ENCODE measurements around the gene CTNND1. TPM values are rescaled to one million over a fixed set of nuclear protein-coding genes. Genes with fewer than 3 reads are reported as not detected.
A peak's percentile ranks its signal among the peaks of the same experiment; 100 is the strongest.

The CTNND1 gene
- total and polyA plus RNA-seq, 9 of the 15 experiments (the other 6 are each of a cell fraction or from before 2014, with no cell fraction given): 11.1 to 74.0 (median 43.3) TPM

DNA sequence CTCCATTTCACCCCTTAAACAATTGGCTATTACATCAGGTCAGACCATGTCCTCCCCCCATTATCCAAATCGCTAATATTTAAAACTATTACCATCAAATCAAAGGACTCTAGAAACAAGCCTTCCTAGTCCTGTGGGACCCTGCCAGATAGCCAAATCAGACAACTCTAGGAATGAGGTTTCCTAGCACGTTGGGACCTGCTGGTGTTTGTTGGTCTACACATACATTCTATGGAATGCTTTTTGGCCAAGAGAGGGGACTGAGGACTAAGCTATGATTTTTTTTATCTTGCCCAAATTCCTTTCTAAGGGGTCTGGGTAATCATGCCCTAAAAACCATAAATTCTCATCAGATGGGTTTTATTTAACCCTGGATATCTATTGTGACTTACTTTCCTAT lies 34.4 kb upstream of the CTNND1 start:
- in situ Hi-C loops (cut with MboI) (no loop called here), intact Hi-C loops (cut with micrococcal nuclease) (no loop called here)
- Histone ChIP-seq H2AFZ (ENCODE audit: low read depth, low read length) (no peak overlapping the region), H3K4me2 (ENCODE audit: insufficient read depth, low read length) (no peak overlapping the region), H3K4me3 (no peak overlapping the region), H3K4me1 (replicated peaks in 1 of 2; ENCODE audit: control insufficient read depth in 2 of 2, insufficient read depth in 2 of 2, low read length in 2 of 2) (no peaks in the 10 kb centered on the region; a peak in 1 of 5 replicates), H3K9ac (ENCODE audit: insufficient read depth in 1 of 2, low read depth in 2 of 2, low read length in 2 of 2) (no peak overlapping the region), H3K9me1 (ENCODE audit: control insufficient read depth, insufficient read depth, low read length) (no peaks in the 10 kb centered on the region), H4K20me1 (replicated peaks; ENCODE audit: control insufficient read depth, insufficient read depth, low read length) (no peaks in the 10 kb centered on the region), H3K27ac (ENCODE audit: extremely low read depth, low read depth, low read length) (no peak overlapping the region), H3K79me2 (ENCODE audit: control insufficient read depth, insufficient read depth, low read length) (peaks cover 91% of the 10 kb centered on the region), H3K9me3 (replicated peaks; ENCODE audit: control insufficient read depth, insufficient read depth, low read depth, low read length) (no peaks in the 10 kb centered on the region), H3K27me3 (ENCODE audit: control insufficient read depth in 2 of 2, insufficient read depth in 2 of 2, low read length in 2 of 2) (no peaks in the 10 kb centered on the region), H3K36me3 (ENCODE audit: control insufficient read depth, insufficient read depth, low read length) (peaks cover 53% of the 10 kb centered on the region; the same call in 2 of the 3 replicates)
- FAIRE-seq (no peak), DNase-seq (ENCODE audit: extremely low read depth in 1 of 4, low spot score in 3 of 4) (no peak), ATAC-seq (0 out of 3 replicates have a peak, but pooled peaks have one; percentile 12)
- WGBS (ENCODE audit: insufficient coverage, low coverage, missing lambda C conversion rate): 54% methylated on average over 2 of the region's 2 CpGs
- POLR2A ChIA-PET: interaction anchor here (0.9 to 8.4 kb wide), 5 partner anchors 8 to 60 kb away, joined by 3 to 53 read pairs (median 3); partner anchors contain the start of genes MED19, SELENOH and TMX2
- TF ChIP-seq ZNF41 (CRISPR knock-in tag; conservative IDR thresholded peaks at IDR 0.05): no peak
- no peak for TF ChIP-seq NFIX (CRISPR knock-in tag; IDR thresholded peaks at IDR 0.05; ENCODE audit: low read depth)
- TF ChIP-seq MCM5 (IDR thresholded peaks at IDR 0.05; ENCODE audit: low read depth): no peak
- BruUV-seq (replicated peaks): no TSS peak
- CTCF ChIA-PET (ENCODE audit: low intra/inter-chr PET ratio): no interaction called here

DNA sequence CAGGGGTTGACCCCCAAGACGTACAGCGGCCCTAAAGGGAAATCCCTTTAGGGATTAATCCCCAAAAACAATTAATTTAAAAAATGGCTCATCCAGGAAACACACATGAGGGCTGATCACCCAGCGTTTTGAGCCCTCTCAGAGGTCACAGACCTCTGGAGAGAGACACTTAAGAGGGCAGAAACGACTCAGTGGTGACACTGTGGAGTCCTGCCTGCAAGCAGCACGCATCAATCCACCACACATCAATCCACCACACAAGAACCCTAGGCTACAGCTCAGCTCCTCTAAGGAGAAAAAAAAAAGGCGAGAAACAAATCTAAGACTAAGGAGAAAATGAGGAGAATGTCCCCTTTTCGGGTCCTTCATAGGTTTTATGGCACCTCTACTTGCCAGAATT lies 32.8 kb upstream of the CTNND1 start:
- 62% methylated on average over 7 of the region's 7 CpGs for WGBS (ENCODE audit: insufficient coverage, low coverage, missing lambda C conversion rate)
- H3K36me3 ChIP-seq (ENCODE audit: control insufficient read depth, insufficient read depth, low read length): peaks cover 60% of the 10 kb centered on the region; the same call in 2 of the 3 replicates
- no peak overlapping the region for H2AFZ ChIP-seq (ENCODE audit: low read depth, low read length)
- peaks cover 93% of the 10 kb centered on the region for H3K79me2 ChIP-seq (ENCODE audit: control insufficient read depth, insufficient read depth, low read length)
- no peaks in the 10 kb centered on the region for H3K27me3 ChIP-seq (ENCODE audit: control insufficient read depth in 2 of 2, insufficient read depth in 2 of 2, low read length in 2 of 2)
- peak; percentile 33; the same call in 2 of the 3 replicates for ATAC-seq
- H3K9me1 ChIP-seq (ENCODE audit: control insufficient read depth, insufficient read depth, low read length): no peaks in the 10 kb centered on the region
- POLR2A ChIA-PET: interaction anchor here (0.7 to 8.4 kb wide), 4 partner anchors 8 to 104 kb away, joined by 3 to 53 read pairs (median 6); partner anchors contain the start of genes MED19, SELENOH and TMX2
- CTCF ChIA-PET (ENCODE audit: low intra/inter-chr PET ratio): no interaction called here
- FAIRE-seq: no peak
- DNase-seq (ENCODE audit: extremely low read depth in 1 of 4, low spot score in 3 of 4): no peak
- H3K9ac ChIP-seq (ENCODE audit: insufficient read depth in 1 of 2, low read depth in 2 of 2, low read length in 2 of 2): peak overlapping the region in 1 of 2 experiments; percentile 6; a peak in 1 of 4 replicates
- H3K27ac ChIP-seq (ENCODE audit: extremely low read depth, low read depth, low read length): peak overlapping the region; percentile 1; the same call in 1 of the 3 replicates
- H4K20me1 ChIP-seq (replicated peaks; ENCODE audit: control insufficient read depth, insufficient read depth, low read length): no peaks in the 10 kb centered on the region
- H3K4me3 ChIP-seq: no peak overlapping the region
- BruUV-seq (replicated peaks): no TSS peak
- no peak overlapping the region for H3K4me2 ChIP-seq (ENCODE audit: insufficient read depth, low read length)
- peaks cover 0 to 4% of the 10 kb centered on the region in 2 experiments; a peak in 4 of 5 replicates for H3K4me1 ChIP-seq (replicated peaks in 1 of 2; ENCODE audit: control insufficient read depth in 2 of 2, insufficient read depth in 2 of 2, low read length in 2 of 2)
- intact Hi-C loops (cut with micrococcal nuclease) (no loop called here), in situ Hi-C loops (cut with MboI) (no loop called here)
- no peaks in the 10 kb centered on the region for H3K9me3 ChIP-seq (replicated peaks; ENCODE audit: control insufficient read depth, insufficient read depth, low read depth, low read length)
- TF ChIP-seq HLTF (IDR thresholded peaks at IDR 0.05) (no peak), ETS2 (tag; IDR thresholded peaks at IDR 0.05; ENCODE audit: borderline replicate concordance, poor library complexity, severe bottlenecking) (no peak), ZNF165 (CRISPR knock-in tag; IDR thresholded peaks at IDR 0.05; ENCODE audit: borderline replicate concordance) (no peak), ESRRA (IDR thresholded peaks at IDR 0.05; ENCODE audit: borderline replicate concordance, low read depth) (no peak), CCNT2 (IDR thresholded peaks at IDR 0.05; ENCODE audit: borderline replicate concordance, extremely low read depth, insufficient read length, low read depth, low read length) (no peak)
- TF ChIP-seq, protein P1, sequence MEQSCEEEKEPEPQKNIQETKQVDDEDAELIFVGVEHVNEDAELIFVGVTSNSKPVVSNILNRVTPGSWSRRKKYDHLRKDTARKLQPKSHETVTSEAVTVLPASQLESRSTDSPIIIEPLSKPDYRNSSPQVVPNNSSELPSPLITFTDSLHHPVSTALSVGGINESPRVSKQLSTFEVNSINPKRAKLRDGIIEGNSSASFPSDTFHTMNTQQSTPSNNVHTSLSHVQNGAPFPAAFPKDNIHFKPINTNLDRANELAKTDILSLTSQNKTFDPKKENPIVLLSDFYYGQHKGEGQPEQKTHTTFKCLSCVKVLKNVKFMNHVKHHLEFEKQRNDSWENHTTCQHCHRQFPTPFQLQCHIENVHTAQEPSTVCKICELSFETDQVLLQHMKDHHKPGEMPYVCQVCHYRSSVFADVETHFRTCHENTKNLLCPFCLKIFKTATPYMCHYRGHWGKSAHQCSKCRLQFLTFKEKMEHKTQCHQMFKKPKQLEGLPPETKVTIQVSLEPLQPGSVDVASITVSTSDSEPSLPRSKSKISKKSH (CRISPR knock-in tag; IDR thresholded peaks at IDR 0.05): no peak
- TF ChIP-seq, protein P2, sequence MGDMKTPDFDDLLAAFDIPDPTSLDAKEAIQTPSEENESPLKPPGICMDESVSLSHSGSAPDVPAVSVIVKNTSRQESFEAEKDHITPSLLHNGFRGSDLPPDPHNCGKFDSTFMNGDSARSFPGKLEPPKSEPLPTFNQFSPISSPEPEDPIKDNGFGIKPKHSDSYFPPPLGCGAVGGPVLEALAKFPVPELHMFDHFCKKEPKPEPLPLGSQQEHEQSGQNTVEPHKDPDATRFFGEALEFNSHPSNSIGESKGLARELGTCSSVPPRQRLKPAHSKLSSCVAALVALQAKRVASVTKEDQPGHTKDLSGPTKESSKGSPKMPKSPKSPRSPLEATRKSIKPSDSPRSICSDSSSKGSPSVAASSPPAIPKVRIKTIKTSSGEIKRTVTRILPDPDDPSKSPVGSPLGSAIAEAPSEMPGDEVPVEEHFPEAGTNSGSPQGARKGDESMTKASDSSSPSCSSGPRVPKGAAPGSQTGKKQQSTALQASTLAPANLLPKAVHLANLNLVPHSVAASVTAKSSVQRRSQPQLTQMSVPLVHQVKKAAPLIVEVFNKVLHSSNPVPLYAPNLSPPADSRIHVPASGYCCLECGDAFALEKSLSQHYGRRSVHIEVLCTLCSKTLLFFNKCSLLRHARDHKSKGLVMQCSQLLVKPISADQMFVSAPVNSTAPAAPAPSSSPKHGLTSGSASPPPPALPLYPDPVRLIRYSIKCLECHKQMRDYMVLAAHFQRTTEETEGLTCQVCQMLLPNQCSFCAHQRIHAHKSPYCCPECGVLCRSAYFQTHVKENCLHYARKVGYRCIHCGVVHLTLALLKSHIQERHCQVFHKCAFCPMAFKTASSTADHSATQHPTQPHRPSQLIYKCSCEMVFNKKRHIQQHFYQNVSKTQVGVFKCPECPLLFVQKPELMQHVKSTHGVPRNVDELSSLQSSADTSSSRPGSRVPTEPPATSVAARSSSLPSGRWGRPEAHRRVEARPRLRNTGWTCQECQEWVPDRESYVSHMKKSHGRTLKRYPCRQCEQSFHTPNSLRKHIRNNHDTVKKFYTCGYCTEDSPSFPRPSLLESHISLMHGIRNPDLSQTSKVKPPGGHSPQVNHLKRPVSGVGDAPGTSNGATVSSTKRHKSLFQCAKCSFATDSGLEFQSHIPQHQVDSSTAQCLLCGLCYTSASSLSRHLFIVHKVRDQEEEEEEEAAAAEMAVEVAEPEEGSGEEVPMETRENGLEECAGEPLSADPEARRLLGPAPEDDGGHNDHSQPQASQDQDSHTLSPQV (IDR thresholded peaks at IDR 0.05): no peak

All from K562 (cell line).